ENCODE results near the gene CCNJL.

The CCNJL gene

GRCh38 chr5:160312134-160312959 lies at the start of gene CCNJL:
Gene CCNJL, minus strand, starts transcription at chr5:160312564. Its CDS starts 641 bp downstream, at chr5:160311923.
- TF ChIP-seq CTCF (IDR thresholded peaks at IDR 0.05; ENCODE audit: low read depth, low read length): no peak
- peak; percentile 81 for DNase-seq
- peak within 1 kb of the TSS; percentile 58 for H3K4me3 ChIP-seq (ENCODE audit: low read depth, low read length)
- no peaks in the 10 kb centered on the region for H3K9me3 ChIP-seq (ENCODE audit: severe bottlenecking)
- H3K27ac ChIP-seq: peak within 1 kb of the TSS; percentile 60
- H3K36me3 ChIP-seq: peaks cover 18% of the 10 kb centered on the region
- no peaks in the 10 kb centered on the region for H3K27me3 ChIP-seq (ENCODE audit: insufficient read depth, low read depth, severe bottlenecking)

- Histone ChIP-seq H3K9me3 (ENCODE audit: severe bottlenecking) (no peaks in the 10 kb centered on the region), H3K36me3 (no peaks in the 10 kb centered on the region), H3K4me3 (ENCODE audit: low read depth, low read length) (no peak overlapping the region), H3K27me3 (ENCODE audit: insufficient read depth, low read depth, severe bottlenecking) (no peaks in the 10 kb centered on the region), H3K27ac (no peak overlapping the region)
- TF ChIP-seq CTCF (IDR thresholded peaks at IDR 0.05; ENCODE audit: low read depth, low read length): no peak
- no peak for DNase-seq
Observed at GRCh38 chr5:160361624-160362228, 49.4 kb upstream of the CCNJL start.

GRCh38 chr5:160360310-160360709 lies 47.9 kb upstream of the CCNJL start:
- TF ChIP-seq CTCF (IDR thresholded peaks at IDR 0.05; ENCODE audit: low read depth, low read length): no peak
- Histone ChIP-seq H3K36me3 (no peaks in the 10 kb centered on the region), H3K9me3 (ENCODE audit: severe bottlenecking) (no peaks in the 10 kb centered on the region), H3K27ac (no peak overlapping the region), H3K27me3 (ENCODE audit: insufficient read depth, low read depth, severe bottlenecking) (no peaks in the 10 kb centered on the region), H3K4me3 (ENCODE audit: low read depth, low read length) (no peak overlapping the region)
- DNase-seq: no peak

- no peaks in the 10 kb centered on the region for H3K9me3 ChIP-seq (ENCODE audit: severe bottlenecking)
- H3K27ac ChIP-seq: no peak overlapping the region
- no peak overlapping the region for H3K4me3 ChIP-seq (ENCODE audit: low read depth, low read length)
- no peaks in the 10 kb centered on the region for H3K27me3 ChIP-seq (ENCODE audit: insufficient read depth, low read depth, severe bottlenecking)
- no peak for DNase-seq
- H3K36me3 ChIP-seq: no peaks in the 10 kb centered on the region
- no peak for TF ChIP-seq CTCF (IDR thresholded peaks at IDR 0.05; ENCODE audit: low read depth, low read length)
Observed at GRCh38 chr5:160359816-160360215, 47.5 kb upstream of the CCNJL start.

GRCh38 chr5:160359242-160359641 lies 46.9 kb upstream of the CCNJL start:
- Histone ChIP-seq H3K27ac (no peak overlapping the region), H3K27me3 (ENCODE audit: insufficient read depth, low read depth, severe bottlenecking) (no peaks in the 10 kb centered on the region), H3K36me3 (no peaks in the 10 kb centered on the region), H3K9me3 (ENCODE audit: severe bottlenecking) (no peaks in the 10 kb centered on the region), H3K4me3 (ENCODE audit: low read depth, low read length) (no peak overlapping the region)
- TF ChIP-seq CTCF (IDR thresholded peaks at IDR 0.05; ENCODE audit: low read depth, low read length): no peak
- no peak for DNase-seq
